22Rv1 (cell line): ENCODE measurements around the gene DCDC2.
"Not testable (repeated sequence)": the region's sequence is repeated elsewhere in the genome, so short reads cannot be mapped to it uniquely, and the experiment has no call there.

Experiments used
- H3K27ac ChIP-seq: fragments of 450-650 bp; 2 replicates; pipeline ENCODE4 v1.5.1; 2017
- ZFX ChIP-seq: fragments of 450-650 bp; IDR thresholded peaks from 2 replicates; pipeline ENCODE4 v1.6.1; 2017; ENCODE audit warnings: antibody characterized with exemption, borderline replicate concordance
- TF ChIP-seq, protein P1 (sequence below): fragments of 450-650 bp; IDR thresholded peaks from 2 replicates; pipeline ENCODE4 v1.5.1; 2017; ENCODE audit warnings: mild to moderate bottlenecking

Gene DCDC2

GRCh38 chr6:24321538-24322162 lies 36.2 kb downstream of the DCDC2 start:
- no peak for TF ChIP-seq ZFX
- TF ChIP-seq, protein P1, sequence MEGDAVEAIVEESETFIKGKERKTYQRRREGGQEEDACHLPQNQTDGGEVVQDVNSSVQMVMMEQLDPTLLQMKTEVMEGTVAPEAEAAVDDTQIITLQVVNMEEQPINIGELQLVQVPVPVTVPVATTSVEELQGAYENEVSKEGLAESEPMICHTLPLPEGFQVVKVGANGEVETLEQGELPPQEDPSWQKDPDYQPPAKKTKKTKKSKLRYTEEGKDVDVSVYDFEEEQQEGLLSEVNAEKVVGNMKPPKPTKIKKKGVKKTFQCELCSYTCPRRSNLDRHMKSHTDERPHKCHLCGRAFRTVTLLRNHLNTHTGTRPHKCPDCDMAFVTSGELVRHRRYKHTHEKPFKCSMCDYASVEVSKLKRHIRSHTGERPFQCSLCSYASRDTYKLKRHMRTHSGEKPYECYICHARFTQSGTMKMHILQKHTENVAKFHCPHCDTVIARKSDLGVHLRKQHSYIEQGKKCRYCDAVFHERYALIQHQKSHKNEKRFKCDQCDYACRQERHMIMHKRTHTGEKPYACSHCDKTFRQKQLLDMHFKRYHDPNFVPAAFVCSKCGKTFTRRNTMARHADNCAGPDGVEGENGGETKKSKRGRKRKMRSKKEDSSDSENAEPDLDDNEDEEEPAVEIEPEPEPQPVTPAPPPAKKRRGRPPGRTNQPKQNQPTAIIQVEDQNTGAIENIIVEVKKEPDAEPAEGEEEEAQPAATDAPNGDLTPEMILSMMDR, result no peak
- H3K27ac ChIP-seq, result no peak overlapping the region

GRCh38 chr6:24313251-24314141 lies 44.4 kb downstream of the DCDC2 start:
- TF ChIP-seq ZFX, result no peak
- TF ChIP-seq, protein P1, result no peak
- H3K27ac ChIP-seq, result no peak overlapping the region

GRCh38 chr6:24311775-24312174 lies 46.1 kb downstream of the DCDC2 start:
- H3K27ac ChIP-seq, result not testable (repeated sequence)

- no peak overlapping the region for H3K27ac ChIP-seq
- no peak for TF ChIP-seq ZFX
- TF ChIP-seq, protein P1, result no peak
Measured at GRCh38 chr6:24307881-24308280, 50.0 kb downstream of the DCDC2 start.

DNA sequence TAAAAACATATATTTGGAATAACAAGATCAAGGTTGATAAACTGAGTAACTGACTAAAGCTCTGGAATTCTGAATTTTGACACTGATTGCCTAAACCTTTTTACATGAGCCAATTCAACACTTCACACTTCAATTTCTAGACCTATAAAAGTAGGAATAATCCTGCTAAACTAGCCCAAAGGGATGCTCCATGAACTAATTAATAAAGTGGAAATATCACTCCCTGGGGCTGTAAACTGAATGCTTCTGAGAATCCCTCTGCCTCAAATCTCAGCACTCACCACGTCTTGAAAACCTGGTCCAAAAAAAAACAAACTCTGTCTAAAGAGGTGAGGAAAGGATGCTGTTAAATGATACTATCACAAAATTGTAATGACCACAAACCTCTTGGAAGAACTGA lies 50.9 kb downstream of the DCDC2 start:
- TF ChIP-seq, protein P1, result no peak
- TF ChIP-seq ZFX, result no peak
- H3K27ac ChIP-seq, result no peak overlapping the region

DNA sequence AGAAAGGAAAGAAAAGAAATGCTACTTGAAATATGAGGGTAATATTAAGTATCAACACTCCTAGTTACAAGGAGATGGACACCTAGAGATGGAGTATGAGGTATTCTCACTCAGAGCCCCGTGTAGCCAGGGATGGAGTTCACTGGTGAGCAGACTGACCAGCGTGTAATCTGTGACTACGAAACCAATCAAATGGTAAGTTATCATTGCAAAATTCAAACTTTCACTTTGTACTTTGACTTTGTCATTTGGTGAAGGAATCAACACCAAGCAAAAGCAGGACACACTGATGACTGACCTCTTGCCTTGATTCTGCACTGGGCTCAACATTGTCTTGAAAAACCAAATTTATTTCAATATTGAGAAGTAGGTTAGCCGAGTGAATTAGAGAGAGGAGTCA lies 51.8 kb downstream of the DCDC2 start:
- TF ChIP-seq, protein P1, result no peak
- no peak for TF ChIP-seq ZFX
- no peak overlapping the region for H3K27ac ChIP-seq

DNA sequence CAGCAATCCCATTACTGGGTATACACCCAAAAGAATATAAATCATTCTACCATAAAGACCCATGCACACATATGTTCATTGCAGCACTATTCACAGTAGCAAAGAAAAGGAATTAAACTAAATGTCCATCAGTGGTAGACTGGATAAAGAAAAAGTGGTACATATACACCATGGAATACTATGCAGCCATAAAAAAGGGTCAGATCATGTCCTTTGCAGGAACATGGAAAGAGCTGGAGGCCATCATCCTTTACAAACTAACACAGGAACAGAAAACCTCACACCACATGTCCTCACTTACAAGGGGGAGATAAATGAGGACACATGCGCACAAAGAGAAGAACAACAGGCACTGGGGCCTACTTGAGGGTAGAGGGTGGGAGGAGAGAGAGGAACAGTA lies 60.9 kb downstream of the DCDC2 start:
- TF ChIP-seq, protein P1, result no peak
- TF ChIP-seq ZFX, result no peak
- H3K27ac ChIP-seq, result no peak overlapping the region

GRCh38 chr6:24293852-24294251 lies 64.0 kb downstream of the DCDC2 start:
- not testable (repeated sequence) for H3K27ac ChIP-seq
